OCI-M2 (cell line): ENCODE measurements around the gene EPB41L4B.

ENCODE experiments used
- DNase-seq: peaks from one replicate; lab custom pipeline; 2025; ENCODE audit not compliant: unreplicated experiment; lab: John Stamatoyannopoulos, UW

EPB41L4B gene

DNA sequence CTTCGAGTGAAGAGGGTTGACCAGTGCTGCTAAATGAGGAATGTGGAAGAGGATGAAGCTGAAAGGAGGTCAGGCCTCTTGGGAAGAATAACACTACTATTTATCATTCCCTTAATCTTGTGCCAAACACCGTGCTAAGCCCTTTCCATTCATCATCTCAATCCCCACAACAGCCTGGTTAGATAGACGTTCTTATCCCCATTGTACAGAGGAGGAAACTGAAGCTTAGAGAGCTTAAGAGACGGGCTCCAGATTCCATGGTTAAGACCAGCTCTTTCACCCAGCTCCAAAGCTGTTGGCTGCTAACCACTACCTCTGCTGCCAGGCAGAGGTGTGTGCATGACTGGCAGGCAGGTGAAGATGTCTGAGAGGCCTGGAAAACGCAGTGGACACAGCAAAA is 868 bp upstream of the EPB41L4B start:
- no peak for DNase-seq

DNA sequence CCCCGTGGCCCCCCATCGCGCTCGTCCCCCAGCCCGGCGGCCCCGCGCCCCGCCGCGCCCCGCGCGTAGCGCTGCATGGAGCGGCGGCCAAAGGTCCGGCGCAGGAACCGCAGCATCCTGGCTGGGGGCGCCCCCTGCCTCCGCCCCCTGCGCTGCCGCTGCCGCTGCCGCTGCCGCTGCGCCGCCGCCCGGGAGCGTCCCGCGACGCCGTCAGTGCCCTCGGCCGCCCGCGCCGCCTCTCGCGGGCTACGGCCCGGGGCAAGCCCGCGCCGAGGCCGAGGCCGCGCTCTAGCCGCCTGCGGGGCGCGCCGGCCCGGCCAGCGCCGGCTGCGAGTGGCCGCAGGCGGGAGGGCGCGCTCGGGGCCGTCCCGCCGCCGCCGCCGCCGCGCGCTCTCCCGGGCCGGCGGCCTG is 523 bp downstream of the EPB41L4B start:
- DNase-seq = no peak

GRCh38 chr9:109319626-109320241 is 1.1 kb downstream of the EPB41L4B start:
- DNase-seq = no peak

DNA sequence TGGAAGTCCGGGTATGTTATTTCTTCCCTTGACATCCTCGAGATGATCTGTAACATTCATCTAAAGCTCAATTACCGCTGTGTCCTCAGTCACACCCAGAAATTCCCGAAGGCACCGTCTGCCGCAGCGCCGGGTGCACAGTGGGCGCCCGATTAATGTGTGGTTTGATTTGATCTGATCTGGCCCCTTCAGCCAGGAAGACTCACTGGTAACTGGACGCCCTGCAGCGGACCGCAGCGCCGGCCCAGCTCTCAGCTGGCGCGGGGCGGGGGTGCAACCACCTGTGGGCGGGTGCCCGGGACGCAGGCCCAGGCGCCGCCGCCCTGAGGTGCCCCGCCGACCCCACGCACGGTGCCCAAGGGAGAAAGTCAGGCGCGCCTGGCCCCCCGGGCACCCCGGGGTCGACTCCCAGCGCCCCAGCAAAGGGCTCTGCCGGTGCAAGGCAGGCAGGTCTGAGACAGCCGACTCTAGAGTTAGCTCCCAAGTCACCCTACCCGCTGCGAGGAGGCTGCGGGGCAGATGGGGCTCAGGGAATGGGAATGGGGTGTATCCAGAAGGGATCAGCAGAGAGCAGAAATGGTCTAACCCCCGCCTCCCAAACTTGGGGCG is 1.7 kb downstream of the EPB41L4B start:
- no peak for DNase-seq

DNA sequence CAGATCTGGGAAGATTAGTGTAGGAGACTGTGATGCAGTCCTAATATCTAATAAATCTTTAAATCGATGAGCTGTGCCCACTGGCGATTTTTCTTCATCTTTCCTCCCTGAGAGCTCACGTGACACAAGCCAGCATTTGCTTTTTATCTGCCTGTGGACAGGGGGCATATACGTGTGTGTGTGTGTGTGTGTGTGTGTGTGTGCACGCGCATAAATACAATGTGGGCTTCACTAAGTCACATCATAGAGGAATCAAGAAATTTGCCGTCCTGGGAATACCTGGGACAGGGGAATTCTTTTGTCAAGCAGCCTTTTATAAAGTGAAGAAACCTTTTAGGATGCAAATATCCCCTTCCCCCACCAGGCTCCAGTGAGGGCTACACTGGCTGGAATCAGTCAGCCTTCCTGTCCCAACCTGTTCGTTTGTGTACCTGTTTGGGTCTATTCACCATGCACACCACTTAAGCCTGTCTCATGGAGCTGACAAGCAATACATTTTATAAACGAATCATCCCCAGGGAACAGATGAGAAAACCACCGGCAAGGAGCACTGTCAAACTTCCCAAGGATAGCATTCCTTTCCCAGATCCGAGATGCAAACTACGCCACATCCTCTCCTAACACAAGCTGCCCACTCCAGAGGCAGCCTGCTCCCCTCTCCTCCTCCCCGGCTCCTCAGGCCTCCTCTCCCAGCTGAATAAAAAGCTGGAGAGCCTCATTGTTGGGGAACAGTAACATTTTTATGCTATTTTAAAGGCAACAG is 2.7 kb downstream of the EPB41L4B start:
- no peak for DNase-seq

GRCh38 chr9:109317311-109317978 is 3.4 kb downstream of the EPB41L4B start:
- no peak for DNase-seq

- no peak for DNase-seq
Observed at GRCh38 chr9:109316207-109316640, 4.6 kb downstream of the EPB41L4B start.

DNA sequence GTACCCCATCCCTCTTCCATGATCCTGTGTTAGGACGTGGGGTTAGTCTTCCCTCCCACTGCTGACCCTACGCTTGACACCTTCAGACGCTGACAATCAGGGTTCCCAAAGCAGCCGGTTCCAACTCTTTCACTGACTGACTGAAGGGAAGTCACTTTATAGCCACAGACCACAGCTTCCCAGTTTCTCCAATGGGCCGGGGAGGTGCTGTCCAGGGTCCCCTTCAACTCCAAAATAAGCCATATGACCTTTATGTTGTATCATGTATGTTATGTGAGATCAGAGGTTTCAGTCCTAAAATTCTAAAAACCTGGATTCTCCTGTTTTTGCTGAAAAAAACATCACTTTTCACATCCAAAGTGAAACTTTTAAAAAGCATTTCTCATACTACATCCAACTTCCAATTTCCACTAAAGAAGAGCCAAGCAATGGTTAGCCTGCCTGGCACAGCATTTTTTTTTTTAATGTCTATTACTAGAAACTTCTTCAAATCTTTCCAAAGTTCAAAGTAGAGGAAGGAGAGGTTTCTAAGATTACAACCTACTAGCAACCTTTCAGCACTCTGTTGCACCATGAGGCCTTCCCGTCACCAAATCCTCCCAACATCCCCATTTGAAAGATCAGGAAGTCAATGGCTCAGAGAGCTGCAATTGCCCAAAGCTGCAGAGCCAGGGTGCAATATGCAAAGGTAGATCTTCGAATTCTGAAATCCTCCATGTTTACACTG is 5.2 kb downstream of the EPB41L4B start:
- DNase-seq = no peak

DNA sequence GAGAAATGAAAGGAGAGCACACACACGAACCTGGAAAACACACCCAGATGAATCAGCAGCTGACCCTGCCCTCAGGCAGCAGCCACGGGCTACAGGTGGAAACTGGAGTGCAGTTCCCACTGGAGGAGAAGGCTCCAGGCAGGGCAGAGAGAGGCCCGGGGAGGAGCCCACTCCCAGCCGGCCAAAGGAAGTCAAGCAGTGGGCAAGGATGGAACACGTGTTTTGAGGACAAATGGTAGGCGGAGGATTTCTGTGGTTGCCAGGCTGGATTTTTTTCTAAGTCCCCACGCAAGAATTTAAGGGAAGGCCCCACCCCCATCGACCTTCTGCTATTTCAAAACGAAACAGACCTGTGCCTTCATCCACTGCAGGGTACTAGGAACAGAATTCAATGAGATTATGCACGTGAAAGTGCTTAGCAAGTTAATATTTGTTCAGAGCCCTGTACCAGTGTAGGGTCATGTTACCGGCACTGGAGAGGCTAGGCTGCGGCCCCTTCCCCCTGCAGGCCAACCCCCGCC is 6.8 kb downstream of the EPB41L4B start:
- no peak for DNase-seq

- no peak for DNase-seq
Observed at GRCh38 chr9:109313351-109313750, 7.5 kb downstream of the EPB41L4B start.

GRCh38 chr9:109312783-109313182 is 8.1 kb downstream of the EPB41L4B start:
- DNase-seq = no peak

- DNase-seq = no peak
Observed at GRCh38 chr9:109311731-109312130, 9.1 kb downstream of the EPB41L4B start.

- no peak for DNase-seq
Observed at GRCh38 chr9:109311286-109311685, 9.6 kb downstream of the EPB41L4B start.

GRCh38 chr9:109310486-109310901 is 10.4 kb downstream of the EPB41L4B start:
- DNase-seq = no peak

GRCh38 chr9:109309282-109309681 is 11.6 kb downstream of the EPB41L4B start:
- no peak for DNase-seq

DNA sequence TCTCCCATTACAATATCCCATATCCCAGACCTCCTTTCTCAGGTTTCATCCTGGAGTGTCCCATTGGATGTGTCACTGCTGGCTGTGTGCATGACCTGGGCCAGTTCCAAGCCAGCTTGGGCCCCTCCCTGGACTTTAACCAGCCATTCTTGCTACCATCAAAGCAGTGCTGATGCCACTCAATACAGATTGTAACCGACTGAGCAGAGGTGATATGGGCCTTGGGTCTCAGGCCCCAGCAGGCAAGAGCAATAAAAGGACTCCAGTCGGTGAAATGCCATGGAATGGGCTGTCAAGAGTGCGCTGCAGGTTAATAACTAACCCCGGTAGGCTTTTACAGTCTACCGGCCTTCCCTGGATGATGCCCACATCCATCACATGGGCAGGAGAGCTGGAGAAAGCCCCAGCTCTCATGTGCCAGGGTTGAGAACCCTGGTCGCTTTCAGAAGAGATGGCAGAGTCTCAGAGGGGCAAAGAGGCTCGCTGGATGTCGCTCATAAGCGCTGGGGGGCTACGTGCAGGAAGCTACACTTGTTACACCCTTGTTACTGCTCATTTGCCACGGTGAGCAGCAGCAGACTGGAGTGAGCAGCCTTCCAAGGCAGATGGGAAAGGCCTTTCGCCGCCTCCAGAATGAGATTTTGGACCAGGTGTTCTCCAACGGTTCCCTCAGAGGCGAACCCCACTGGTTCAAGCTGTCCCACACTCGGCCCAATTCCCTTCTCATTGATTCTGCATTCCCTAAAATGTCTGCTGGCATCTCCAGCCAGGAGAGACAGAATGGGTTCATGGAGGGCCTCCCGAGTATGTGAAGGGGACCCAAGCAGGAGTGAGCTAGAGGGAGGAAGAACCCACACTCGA is 13.2 kb downstream of the EPB41L4B start:
- DNase-seq = no peak

GRCh38 chr9:109305801-109306200 is 15.1 kb downstream of the EPB41L4B start:
- no peak for DNase-seq

- no peak for DNase-seq
Observed at GRCh38 chr9:109304347-109304746, 16.5 kb downstream of the EPB41L4B start.

DNA sequence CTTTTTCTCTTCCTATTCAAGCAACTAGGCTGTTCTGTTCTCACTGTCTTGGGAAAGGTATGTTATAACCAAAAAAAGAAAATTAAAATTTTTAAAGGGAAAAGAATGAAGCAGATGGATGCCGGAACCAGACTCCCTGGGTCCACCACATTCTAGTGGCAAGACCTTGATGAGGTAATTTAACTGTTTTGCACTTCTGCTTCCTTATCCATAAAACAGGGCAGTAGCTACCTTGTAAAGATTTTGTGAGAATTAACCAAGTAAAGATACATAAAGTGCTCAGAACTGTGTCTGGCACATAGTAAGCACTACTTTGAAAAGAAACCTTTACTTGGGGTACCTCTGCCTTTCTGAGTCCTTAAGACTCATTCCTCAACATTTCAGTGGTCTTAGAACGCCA is 17.0 kb downstream of the EPB41L4B start:
- no peak for DNase-seq

- no peak for DNase-seq
Observed at GRCh38 chr9:109302606-109303005, 18.3 kb downstream of the EPB41L4B start.
